SK-N-SH (cell line): ENCODE results near the gene COMT. TPM values are rescaled to one million over a fixed set of nuclear protein-coding genes. Genes with fewer than 3 reads are reported as not detected.

Source experiments
- CTCF ChIA-PET: fragments of 300-600, 350-600 bp; formaldehyde crosslinking; extraction: SDS; loops from one replicate; lab custom pipeline; 2021; lab: Yijun Ruan, JAX
- POLR2A ChIA-PET: fragments of 350-600 bp; sonication (Branson Sonifier 250); formaldehyde crosslinking; extraction: SDS; loops from one replicate; lab custom pipeline; 2020; ENCODE audit warnings: antibody characterized with exemption, inconsistent platforms; lab: Yijun Ruan, JAX
- DNase-seq: peaks from one replicate; pipeline ENCODE4 v3.0.0; 2012
- H2AFZ ChIP-seq: fragments of 200-600 bp; sonication (generic); 2 replicates; pipeline ENCODE4 v1.8.1; 2016; ENCODE audit warnings: antibody characterized with exemption, mild to moderate bottlenecking, low read depth
- H3F3A ChIP-seq: fragments of 200-600 bp; sonication (generic); replicated peaks from 2 replicates; pipeline ENCODE3; 2016; ENCODE audit warnings: antibody characterized with exemption, mild to moderate bottlenecking; ENCODE audit not compliant: insufficient read depth
- H3K27ac ChIP-seq, 2 experiments: fragments of 200-500 bp in 1 of 2; fragments of 200-600 bp in 1 of 2; sonication (Bioruptor generic) in 1 of 2; sonication (generic), shearing (Covaris generic) in 1 of 2; 2 replicates each; pipeline versions ENCODE4 v1.5.1 to v1.6.1; 2014 to 2016; ENCODE audit warnings: low read depth in 2 of 2, inconsistent platforms in 1 of 2, low read length in 1 of 2, mild to moderate bottlenecking in 1 of 2, mixed read lengths in 1 of 2
- H3K27me3 ChIP-seq: fragments of 200-600 bp; sonication (generic), shearing (Covaris generic); 2 replicates; pipeline ENCODE4 v1.6.1; 2016; ENCODE audit warnings: mixed run types; ENCODE audit not compliant: insufficient read depth
- H3K36me3 ChIP-seq, 2 experiments: fragments of 200-500 bp in 1 of 2; fragments of 200-600 bp in 1 of 2; sonication (Bioruptor generic) in 1 of 2; sonication (generic) in 1 of 2; replicated peaks in 1 of 2; 2 replicates each; pipeline versions ENCODE3 to v1.5.1; 2014 to 2016; ENCODE audit warnings: low read length in 1 of 2, mild to moderate bottlenecking in 1 of 2; ENCODE audit not compliant: insufficient read depth in 2 of 2, control insufficient read depth in 1 of 2
- H3K4me1 ChIP-seq, 2 experiments: fragments of 200-500 bp in 1 of 2; fragments of 200-600 bp in 1 of 2; sonication (Bioruptor generic) in 1 of 2; sonication (generic), shearing (Covaris generic) in 1 of 2; 2 replicates each; pipeline versions ENCODE4 v1.5.1 to v1.6.1; 2014 to 2016; ENCODE audit warnings: low read depth in 1 of 2, low read length in 1 of 2, mixed run types in 1 of 2; ENCODE audit not compliant: insufficient read depth in 2 of 2, control insufficient read depth in 1 of 2
- H3K4me2 ChIP-seq: fragments of 200-600 bp; sonication (generic), shearing (Covaris generic); 2 replicates; pipeline ENCODE4 v1.6.1; 2017; ENCODE audit warnings: mixed run types
- H3K4me3 ChIP-seq, 2 experiments: fragments of 200-500 bp in 1 of 2; fragments of 200-600 bp in 1 of 2; sonication (Bioruptor generic) in 1 of 2; sonication (generic), shearing (Covaris generic) in 1 of 2; 2 replicates each; pipeline versions ENCODE4 v1.5.1 to v1.8.1; 2014 to 2016; ENCODE audit warnings: low read depth in 2 of 2, inconsistent platforms in 1 of 2, low read length in 1 of 2, mild to moderate bottlenecking in 1 of 2, mixed read lengths in 1 of 2, moderate library complexity in 1 of 2
- H3K79me2 ChIP-seq: fragments of 200-600 bp; sonication (generic); 2 replicates; pipeline ENCODE4 v1.8.1; 2017; ENCODE audit warnings: mild to moderate bottlenecking; ENCODE audit not compliant: insufficient read depth
- H3K9ac ChIP-seq: fragments of 200-600 bp; sonication (generic); 2 replicates; pipeline ENCODE4 v1.6.1; 2017; ENCODE audit warnings: mixed run types
- H3K9me2 ChIP-seq: fragments of 200-600 bp; sonication (generic); 2 replicates; pipeline ENCODE4 v1.6.1; 2017; ENCODE audit warnings: mixed run types
- H3K9me3 ChIP-seq: fragments of 200-600 bp; sonication (generic); 2 replicates; pipeline ENCODE4 v1.6.1; 2017; ENCODE audit warnings: mixed run types, mild to moderate bottlenecking, moderate library complexity
- H4K20me1 ChIP-seq: fragments of 200-600 bp; sonication (generic); 2 replicates; pipeline ENCODE4 v1.6.1; 2017; ENCODE audit warnings: mild to moderate bottlenecking, mixed run types; ENCODE audit not compliant: insufficient read depth
- CHD2 ChIP-seq: fragments of 150-350 bp; IDR thresholded peaks from 2 replicates; pipeline ENCODE4 v1.6.1; 2018; ENCODE audit warnings: low read length; ENCODE audit not compliant: partially characterized antibody
- EP300 ChIP-seq, 2 experiments: IDR thresholded peaks; 2 replicates each; pipeline versions ENCODE4 v1.4.0 to v1.6.1; 2012; ENCODE audit warnings: borderline replicate concordance in 1 of 2, low read depth in 1 of 2, low read length in 1 of 2
- EZH2phosphoT487 ChIP-seq: fragments of 200-600 bp; sonication (generic); IDR thresholded peaks from 2 replicates; pipeline ENCODE4 v1.6.1; 2017; ENCODE audit warnings: low read depth, mixed run types, mild to moderate bottlenecking, antibody characterized with exemption, moderate library complexity, borderline replicate concordance
- GABPA ChIP-seq: IDR thresholded peaks from 2 replicates; pipeline ENCODE4 v1.4.0; 2012; ENCODE audit warnings: low read depth, mild to moderate bottlenecking
- GATA2 ChIP-seq: sonication (generic); formaldehyde crosslinking; IDR thresholded peaks from 2 replicates; pipeline ENCODE4 v1.5.0; 2020; ENCODE audit warnings: mild to moderate bottlenecking, missing genetic modification reagents
- NFIC ChIP-seq: IDR thresholded peaks from 2 replicates; pipeline ENCODE4 v1.4.0; 2012; ENCODE audit warnings: borderline replicate concordance
- POLR2AphosphoS5 ChIP-seq: IDR thresholded peaks from 2 replicates; pipeline ENCODE4 v1.6.1; 2012; ENCODE audit warnings: low read depth, low read length
- RAD21 ChIP-seq: IDR thresholded peaks from 2 replicates; pipeline ENCODE4 v1.6.1; 2012; ENCODE audit warnings: mild to moderate bottlenecking, low read length
- RFX5 ChIP-seq: IDR thresholded peaks from 2 replicates; pipeline ENCODE4 v1.6.1; 2012; ENCODE audit warnings: mild to moderate bottlenecking, improper control_type of control experiment, low read length
- RXRA ChIP-seq: IDR thresholded peaks from 2 replicates; pipeline ENCODE4 v1.4.0; 2012; ENCODE audit warnings: low read depth, mild to moderate bottlenecking, borderline replicate concordance
- SIN3A ChIP-seq: IDR thresholded peaks from 2 replicates; pipeline ENCODE4 v1.6.1; 2012; ENCODE audit warnings: low read depth, mild to moderate bottlenecking, low read length, moderate library complexity, borderline replicate concordance
- TAF1 ChIP-seq: IDR thresholded peaks from 2 replicates; pipeline ENCODE4 v1.6.1; 2012; ENCODE audit warnings: low read depth, mild to moderate bottlenecking, low read length, moderate library complexity, borderline replicate concordance
- TCF12 ChIP-seq: IDR thresholded peaks from 2 replicates; pipeline ENCODE4 v1.4.0; 2012
- TEAD4 ChIP-seq: IDR thresholded peaks from 2 replicates; pipeline ENCODE4 v1.4.0; 2012; ENCODE audit warnings: mild to moderate bottlenecking, borderline replicate concordance; ENCODE audit not compliant: insufficient read depth
- WGBS: methylation state at CpG from one replicate; pipeline ENCODE4 v1.1.6; 2017; ENCODE audit warnings: low lambda C conversion rate; 5-methylcytosine and 5-hydroxymethylcytosine counted together
- polyA plus RNA-seq, 3 experiments: library from polyadenylated mRNA; depleted of rRNA; stranded (reverse); fragments of >200 nt; gene quantifications; 2 replicates each; pipeline ENCODE4 v1.2.3, GENCODE V29; 2012
- TF ChIP-seq, protein P1 (sequence below): fragments of 150-350 bp; IDR thresholded peaks from 2 replicates; pipeline ENCODE4 v1.6.1; 2016; ENCODE audit warnings: mild to moderate bottlenecking, low read depth, low read length
- TF ChIP-seq, protein P2 (sequence below): IDR thresholded peaks from 2 replicates; pipeline ENCODE4 v1.4.0; 2012; ENCODE audit warnings: low read depth, borderline replicate concordance
- TF ChIP-seq, protein P3 (sequence below): IDR thresholded peaks from 2 replicates; pipeline ENCODE4 v1.4.0; 2012; ENCODE audit warnings: low read depth
- TF ChIP-seq, protein P4 (sequence below): IDR thresholded peaks from 2 replicates; pipeline ENCODE4 v1.6.1; 2012; ENCODE audit warnings: mild to moderate bottlenecking, low read depth, low read length, moderate library complexity

COMT gene
- polyA plus RNA-seq, 1 of the 3 experiments (the other 2 are of a cell fraction), result 343 TPM

DNA sequence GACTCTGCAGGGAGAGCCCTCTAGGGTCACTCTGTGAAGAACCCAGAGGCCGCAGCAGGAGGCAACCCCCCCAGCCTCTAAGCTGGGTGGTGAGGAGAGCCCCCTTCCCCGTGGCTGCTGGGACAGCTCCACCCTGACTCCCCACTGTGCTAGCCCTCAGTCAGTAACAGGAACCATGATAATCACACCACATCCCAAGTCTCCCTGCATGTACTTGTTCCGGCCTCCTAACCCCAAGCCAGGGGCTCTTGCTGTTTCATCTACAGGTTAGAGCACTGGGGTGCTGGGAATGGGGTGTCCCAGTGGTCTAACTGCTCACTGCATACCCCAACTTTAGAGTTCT is 48.1 kb downstream of the COMT start (continued):
- TF ChIP-seq EZH2phosphoT487, result no peak
- no peak for TF ChIP-seq EP300 (IDR thresholded peaks at IDR 0.05; ENCODE audit: borderline replicate concordance in 1 of 2, low read depth in 1 of 2, low read length in 1 of 2)
- TF ChIP-seq TCF12, result no peak
- TF ChIP-seq CHD2, result no peak
- no peak for TF ChIP-seq NFIC

DNA sequence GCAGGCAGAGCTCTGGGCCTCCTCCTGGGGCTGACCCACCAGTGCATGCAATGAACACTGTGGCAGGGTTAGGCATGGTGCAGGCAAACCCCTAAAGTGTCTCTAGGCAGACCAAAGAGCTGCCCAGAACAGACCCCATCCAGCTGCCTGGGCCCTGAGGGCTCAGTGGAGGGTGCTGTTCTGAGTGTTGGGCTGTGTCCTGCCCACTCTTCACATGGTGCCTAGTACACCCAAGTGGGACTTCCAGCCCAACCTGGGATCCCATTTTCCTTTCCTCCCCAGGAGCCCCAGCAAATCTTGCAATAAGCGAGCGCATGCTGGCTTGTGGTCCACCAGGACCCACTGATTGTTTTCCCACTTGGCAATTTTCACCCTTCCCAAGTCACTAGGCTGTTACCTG is 48.6 kb downstream of the COMT start:
- Histone ChIP-seq H3K4me2 (no peak overlapping the region), H3K79me2 (no peaks in the 10 kb centered on the region), H3K9me2 (no peaks in the 10 kb centered on the region), H3K9me3 (no peaks in the 10 kb centered on the region), H2AFZ (no peak overlapping the region), H3K27me3 (no peaks in the 10 kb centered on the region), H3K4me3 (no peak overlapping the region), H3K36me3 (no peaks in the 10 kb centered on the region), H3K27ac (peak overlapping the region in 1 of 2 experiments; percentile 91; a peak in 2 of 4 replicates), H3K9ac (no peak overlapping the region), H3K4me1 (peaks cover 0 to 63% of the 10 kb centered on the region in 2 experiments; a peak in 1 of 4 replicates), H3F3A (no peaks in the 10 kb centered on the region), H4K20me1 (peaks cover 9% of the 10 kb centered on the region; the same call in 1 of the 2 replicates)
- CTCF ChIA-PET, result interaction anchor here (1.0 to 16.4 kb wide), 7 partner anchors 10 to 48 kb away, joined by 3 to 224 read pairs (median 4); partner anchors contain the start of genes COMT and TXNRD2
- TF ChIP-seq, protein P1, sequence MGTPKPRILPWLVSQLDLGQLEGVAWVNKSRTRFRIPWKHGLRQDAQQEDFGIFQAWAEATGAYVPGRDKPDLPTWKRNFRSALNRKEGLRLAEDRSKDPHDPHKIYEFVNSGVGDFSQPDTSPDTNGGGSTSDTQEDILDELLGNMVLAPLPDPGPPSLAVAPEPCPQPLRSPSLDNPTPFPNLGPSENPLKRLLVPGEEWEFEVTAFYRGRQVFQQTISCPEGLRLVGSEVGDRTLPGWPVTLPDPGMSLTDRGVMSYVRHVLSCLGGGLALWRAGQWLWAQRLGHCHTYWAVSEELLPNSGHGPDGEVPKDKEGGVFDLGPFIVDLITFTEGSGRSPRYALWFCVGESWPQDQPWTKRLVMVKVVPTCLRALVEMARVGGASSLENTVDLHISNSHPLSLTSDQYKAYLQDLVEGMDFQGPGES, result no peak
- TF ChIP-seq TCF12 (no peak), RAD21 (no peak), GABPA (no peak), RXRA (no peak), POLR2AphosphoS5 (no peak), GATA2 (no peak), RFX5 (no peak), TEAD4 (no peak), TAF1 (no peak), SIN3A (no peak)
- TF ChIP-seq, protein P2, sequence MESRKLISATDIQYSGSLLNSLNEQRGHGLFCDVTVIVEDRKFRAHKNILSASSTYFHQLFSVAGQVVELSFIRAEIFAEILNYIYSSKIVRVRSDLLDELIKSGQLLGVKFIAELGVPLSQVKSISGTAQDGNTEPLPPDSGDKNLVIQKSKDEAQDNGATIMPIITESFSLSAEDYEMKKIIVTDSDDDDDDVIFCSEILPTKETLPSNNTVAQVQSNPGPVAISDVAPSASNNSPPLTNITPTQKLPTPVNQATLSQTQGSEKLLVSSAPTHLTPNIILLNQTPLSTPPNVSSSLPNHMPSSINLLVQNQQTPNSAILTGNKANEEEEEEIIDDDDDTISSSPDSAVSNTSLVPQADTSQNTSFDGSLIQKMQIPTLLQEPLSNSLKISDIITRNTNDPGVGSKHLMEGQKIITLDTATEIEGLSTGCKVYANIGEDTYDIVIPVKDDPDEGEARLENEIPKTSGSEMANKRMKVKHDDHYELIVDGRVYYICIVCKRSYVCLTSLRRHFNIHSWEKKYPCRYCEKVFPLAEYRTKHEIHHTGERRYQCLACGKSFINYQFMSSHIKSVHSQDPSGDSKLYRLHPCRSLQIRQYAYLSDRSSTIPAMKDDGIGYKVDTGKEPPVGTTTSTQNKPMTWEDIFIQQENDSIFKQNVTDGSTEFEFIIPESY, result no peak
- TF ChIP-seq, protein P3, sequence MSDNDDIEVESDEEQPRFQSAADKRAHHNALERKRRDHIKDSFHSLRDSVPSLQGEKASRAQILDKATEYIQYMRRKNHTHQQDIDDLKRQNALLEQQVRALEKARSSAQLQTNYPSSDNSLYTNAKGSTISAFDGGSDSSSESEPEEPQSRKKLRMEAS, result no peak
- TF ChIP-seq, protein P4, sequence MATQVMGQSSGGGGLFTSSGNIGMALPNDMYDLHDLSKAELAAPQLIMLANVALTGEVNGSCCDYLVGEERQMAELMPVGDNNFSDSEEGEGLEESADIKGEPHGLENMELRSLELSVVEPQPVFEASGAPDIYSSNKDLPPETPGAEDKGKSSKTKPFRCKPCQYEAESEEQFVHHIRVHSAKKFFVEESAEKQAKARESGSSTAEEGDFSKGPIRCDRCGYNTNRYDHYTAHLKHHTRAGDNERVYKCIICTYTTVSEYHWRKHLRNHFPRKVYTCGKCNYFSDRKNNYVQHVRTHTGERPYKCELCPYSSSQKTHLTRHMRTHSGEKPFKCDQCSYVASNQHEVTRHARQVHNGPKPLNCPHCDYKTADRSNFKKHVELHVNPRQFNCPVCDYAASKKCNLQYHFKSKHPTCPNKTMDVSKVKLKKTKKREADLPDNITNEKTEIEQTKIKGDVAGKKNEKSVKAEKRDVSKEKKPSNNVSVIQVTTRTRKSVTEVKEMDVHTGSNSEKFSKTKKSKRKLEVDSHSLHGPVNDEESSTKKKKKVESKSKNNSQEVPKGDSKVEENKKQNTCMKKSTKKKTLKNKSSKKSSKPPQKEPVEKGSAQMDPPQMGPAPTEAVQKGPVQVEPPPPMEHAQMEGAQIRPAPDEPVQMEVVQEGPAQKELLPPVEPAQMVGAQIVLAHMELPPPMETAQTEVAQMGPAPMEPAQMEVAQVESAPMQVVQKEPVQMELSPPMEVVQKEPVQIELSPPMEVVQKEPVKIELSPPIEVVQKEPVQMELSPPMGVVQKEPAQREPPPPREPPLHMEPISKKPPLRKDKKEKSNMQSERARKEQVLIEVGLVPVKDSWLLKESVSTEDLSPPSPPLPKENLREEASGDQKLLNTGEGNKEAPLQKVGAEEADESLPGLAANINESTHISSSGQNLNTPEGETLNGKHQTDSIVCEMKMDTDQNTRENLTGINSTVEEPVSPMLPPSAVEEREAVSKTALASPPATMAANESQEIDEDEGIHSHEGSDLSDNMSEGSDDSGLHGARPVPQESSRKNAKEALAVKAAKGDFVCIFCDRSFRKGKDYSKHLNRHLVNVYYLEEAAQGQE, result no peak
- WGBS, result 61% methylated on average over 2 of the region's 2 CpGs
- DNase-seq, result no peak
- POLR2A ChIA-PET, result interaction anchor here (1.5 to 1.6 kb wide), 2 partner anchors 19 to 23 kb away, joined by 4 to 6 read pairs; no protein-coding TSS in a partner anchor
